ENCODE results near the gene P2RX1.

Gene P2RX1

GRCh38 chr17:3848229-3848835, 67.9 kb downstream of the P2RX1 start:
- DNase-seq, result no peak

GRCh38 chr17:3847165-3847670, 69.0 kb downstream of the P2RX1 start:
- no peak for DNase-seq
